ENCODE measurements around the gene CDK19. TPM values are rescaled to one million over a fixed set of nuclear protein-coding genes. Genes with fewer than 3 reads are reported as not detected.

Gene CDK19
- total and polyA plus RNA-seq, 10 of the 15 experiments (the other 5 are each of a cell fraction or from before 2014, with no cell fraction given) = 4.6 to 21.4 (median 12.4) TPM

- peak; percentile 84 for TF ChIP-seq RFX5 (IDR thresholded peaks at IDR 0.05; ENCODE audit: low read depth, low read length)
- TF ChIP-seq SMAD1 (IDR thresholded peaks at IDR 0.05; ENCODE audit: low read depth, partially characterized antibody) = peak; percentile 77
- peak; percentile 38; the same call in 1 of the 2 replicates for TF ChIP-seq STAT1 (conservative IDR thresholded peaks at IDR 0.05)
- peak; percentile 13 to 57; a peak in 2 of 4 replicates for TF ChIP-seq BHLHE40 (IDR thresholded peaks at IDR 0.05; ENCODE audit: borderline replicate concordance in 1 of 2, low read depth in 2 of 2, low read length in 1 of 2)
- 0 out of 2 replicates have a peak, but pooled peaks have one; percentile 8 for TF ChIP-seq JUNB (IDR thresholded peaks at IDR 0.05)
- TF ChIP-seq GATAD2B (conservative IDR thresholded peaks at IDR 0.05; ENCODE audit: low read depth) = peak; percentile 53; the same call in 1 of the 2 replicates
- no peak for TF ChIP-seq MTA3 (IDR thresholded peaks at IDR 0.05; ENCODE audit: borderline replicate concordance, low read length)
- TF ChIP-seq CREM (IDR thresholded peaks at IDR 0.05; ENCODE audit: low read depth) = peak; percentile 79
- TF ChIP-seq DPF2 (IDR thresholded peaks at IDR 0.05) = peak; percentile 65; the same call in 1 of the 2 replicates
- TF ChIP-seq FOXK2 (IDR thresholded peaks at IDR 0.05) = peak; percentile 89
- no peak for TF ChIP-seq SPI1 (IDR thresholded peaks at IDR 0.05; ENCODE audit: borderline replicate concordance, insufficient read depth, low read depth, low read length)
- peak; percentile 55; the same call in 1 of the 2 replicates for TF ChIP-seq IRF4 (IDR thresholded peaks at IDR 0.05; ENCODE audit: low read depth, low read length)
- TF ChIP-seq IRF3 (IDR thresholded peaks at IDR 0.05) = peak; percentile 59; the same call in 1 of the 2 replicates
- TF ChIP-seq TAF1 (IDR thresholded peaks at IDR 0.05; ENCODE audit: borderline replicate concordance, low read depth, low read length) = peak; percentile 71
- no peak for TF ChIP-seq ATF3 (IDR thresholded peaks at IDR 0.05; ENCODE audit: borderline replicate concordance, extremely low read depth, low read depth, low read length)
- TF ChIP-seq SUPT20H (IDR thresholded peaks at IDR 0.05; ENCODE audit: borderline replicate concordance, control insufficient read depth, low read depth, low read length) = no peak
- TF ChIP-seq SMARCA5 (IDR thresholded peaks at IDR 0.05) = peak; percentile 95
- TF ChIP-seq HDGF (IDR thresholded peaks at IDR 0.05) = peak; percentile 89; the same call in 1 of the 2 replicates
- TF ChIP-seq TCF7 (IDR thresholded peaks at IDR 0.05; ENCODE audit: borderline replicate concordance) = no peak
- TF ChIP-seq ELK1 (IDR thresholded peaks at IDR 0.05; ENCODE audit: low read depth, low read length) = peak; percentile 28; the same call in 1 of the 2 replicates
- peak; percentile 46; the same call in 1 of the 2 replicates for TF ChIP-seq MTA2 (IDR thresholded peaks at IDR 0.05; ENCODE audit: low read depth)
- no peak for TF ChIP-seq CHD4 (IDR thresholded peaks at IDR 0.05)
- no peak for TF ChIP-seq ZNF622 (IDR thresholded peaks at IDR 0.05)
- no peak for TF ChIP-seq ZSCAN29 (IDR thresholded peaks at IDR 0.05)
- peak; percentile 82 for TF ChIP-seq SP1 (IDR thresholded peaks at IDR 0.05; ENCODE audit: low read depth, low read length)
- TF ChIP-seq LARP7 (IDR thresholded peaks at IDR 0.05) = peak; percentile 66
- TF ChIP-seq PAX8 (IDR thresholded peaks at IDR 0.05) = no peak
- TF ChIP-seq, protein P1, sequence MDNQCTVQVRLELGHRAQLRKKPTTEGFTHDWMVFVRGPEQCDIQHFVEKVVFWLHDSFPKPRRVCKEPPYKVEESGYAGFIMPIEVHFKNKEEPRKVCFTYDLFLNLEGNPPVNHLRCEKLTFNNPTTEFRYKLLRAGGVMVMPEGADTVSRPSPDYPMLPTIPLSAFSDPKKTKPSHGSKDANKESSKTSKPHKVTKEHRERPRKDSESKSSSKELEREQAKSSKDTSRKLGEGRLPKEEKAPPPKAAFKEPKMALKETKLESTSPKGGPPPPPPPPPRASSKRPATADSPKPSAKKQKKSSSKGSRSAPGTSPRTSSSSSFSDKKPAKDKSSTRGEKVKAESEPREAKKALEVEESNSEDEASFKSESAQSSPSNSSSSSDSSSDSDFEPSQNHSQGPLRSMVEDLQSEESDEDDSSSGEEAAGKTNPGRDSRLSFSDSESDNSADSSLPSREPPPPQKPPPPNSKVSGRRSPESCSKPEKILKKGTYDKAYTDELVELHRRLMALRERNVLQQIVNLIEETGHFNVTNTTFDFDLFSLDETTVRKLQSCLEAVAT (IDR thresholded peaks at IDR 0.05) = peak; percentile 85
Observed at GRCh38 chr6:110815411-110816409, at the start of gene CDK19 (continued).

All from GM12878 (cell line).